HG03135 (cell line): ENCODE data around the gene SUCO.
A peak's percentile ranks its signal among the peaks of the same experiment; 100 is the strongest.

Source experiments
- ATAC-seq: cut with Tn5 transposase; IDR thresholded peaks from one replicate; pipeline ENCODE4 v1.9.1; 2021; ENCODE audit warnings: mild to moderate bottlenecking, moderate library complexity; ENCODE audit not compliant: unreplicated experiment

SUCO gene

DNA sequence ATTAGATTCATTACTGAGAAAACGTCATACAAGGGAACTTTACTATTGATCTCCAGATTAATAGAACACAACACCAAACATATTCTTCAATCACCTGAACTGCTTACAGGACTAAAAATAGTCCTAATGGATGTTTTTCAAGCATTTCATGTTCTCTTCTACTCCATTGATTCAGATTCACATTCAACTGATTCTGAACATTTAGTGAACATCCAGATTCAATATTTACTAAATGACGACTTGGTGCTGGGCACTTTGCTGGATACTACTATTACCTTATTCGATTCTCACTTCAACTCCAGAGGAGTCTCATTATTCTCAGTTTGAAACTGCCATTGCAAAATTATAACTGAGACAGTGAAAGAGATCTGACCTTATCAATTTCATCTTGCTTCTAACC is 18.8 kb upstream of the SUCO start:
- no peak for ATAC-seq

DNA sequence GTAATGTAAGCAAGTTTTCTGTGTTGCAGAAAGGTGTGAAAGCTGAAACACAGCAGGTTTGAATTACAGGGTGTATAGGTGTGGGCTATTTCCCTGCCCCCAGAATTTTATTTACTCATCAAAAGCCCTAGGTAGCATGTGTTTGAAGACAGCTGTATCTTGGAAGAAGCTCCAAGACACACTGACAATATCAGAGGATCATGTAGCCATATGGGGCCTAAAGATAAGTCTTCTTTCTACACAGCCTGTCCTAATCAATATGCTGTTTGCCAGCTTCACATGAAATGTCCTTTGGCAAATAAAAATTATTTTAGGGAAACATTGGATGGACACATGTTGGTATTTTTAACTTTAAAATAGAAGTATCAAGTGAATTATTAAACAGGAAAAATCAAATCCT is 17.5 kb upstream of the SUCO start:
- ATAC-seq, result no peak

DNA sequence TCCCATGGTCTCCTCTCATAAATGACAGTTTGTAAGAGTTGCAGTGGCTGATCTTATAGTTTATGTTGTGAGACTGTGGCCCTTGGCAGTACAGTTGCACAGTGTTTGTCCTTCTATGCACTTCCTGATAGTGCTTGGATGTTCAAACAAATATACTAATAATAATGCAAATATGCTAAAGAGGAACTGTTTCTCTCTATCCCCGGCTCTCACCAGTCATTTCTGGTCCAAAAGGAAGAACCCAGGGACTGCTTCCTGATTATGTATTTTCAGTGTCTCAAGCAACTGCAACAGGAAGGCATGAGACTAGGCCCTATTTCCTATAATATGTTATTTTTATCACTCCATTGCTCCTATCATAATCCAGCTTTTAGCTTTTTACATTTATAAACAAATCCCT is 17.0 kb upstream of the SUCO start:
- no peak for ATAC-seq

DNA sequence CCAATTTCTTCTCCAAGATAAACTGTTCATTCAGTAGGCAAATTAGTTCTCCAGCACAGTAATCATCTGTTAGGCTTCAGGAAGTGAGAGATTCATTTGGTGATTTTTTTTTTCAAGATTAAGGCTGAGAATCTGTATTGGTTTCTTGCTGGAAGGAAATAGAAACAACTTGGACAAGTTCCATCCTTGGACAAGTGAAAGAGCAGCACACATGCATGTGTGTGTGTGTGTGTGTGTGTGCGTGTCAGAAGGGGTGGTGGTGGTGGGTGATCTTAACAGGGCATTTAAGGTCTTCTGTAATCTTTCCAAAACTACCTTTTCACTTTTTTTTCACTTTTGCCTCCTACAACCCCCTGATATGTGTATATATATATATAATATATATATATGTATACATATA is 15.9 kb upstream of the SUCO start:
- no peak for ATAC-seq

DNA sequence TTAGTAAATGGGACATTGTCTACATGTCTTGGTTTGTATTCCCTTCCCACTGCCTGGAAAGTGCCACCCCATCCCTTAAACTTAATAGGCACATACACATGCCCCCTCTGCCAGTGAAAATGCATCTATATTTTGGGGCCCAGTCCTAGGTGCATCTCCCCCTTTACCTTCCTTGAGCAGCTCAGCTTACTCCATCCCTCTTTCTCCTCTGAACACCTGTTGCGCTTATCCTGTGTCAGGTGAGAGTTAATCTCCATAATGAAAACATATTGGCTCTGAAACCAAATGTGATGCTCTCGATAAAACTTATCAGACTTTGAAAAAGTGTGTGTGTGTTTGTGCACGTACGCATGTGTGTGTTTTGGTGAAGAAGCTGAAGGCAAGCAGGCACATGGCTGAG is 15.4 kb upstream of the SUCO start:
- no peak for ATAC-seq

DNA sequence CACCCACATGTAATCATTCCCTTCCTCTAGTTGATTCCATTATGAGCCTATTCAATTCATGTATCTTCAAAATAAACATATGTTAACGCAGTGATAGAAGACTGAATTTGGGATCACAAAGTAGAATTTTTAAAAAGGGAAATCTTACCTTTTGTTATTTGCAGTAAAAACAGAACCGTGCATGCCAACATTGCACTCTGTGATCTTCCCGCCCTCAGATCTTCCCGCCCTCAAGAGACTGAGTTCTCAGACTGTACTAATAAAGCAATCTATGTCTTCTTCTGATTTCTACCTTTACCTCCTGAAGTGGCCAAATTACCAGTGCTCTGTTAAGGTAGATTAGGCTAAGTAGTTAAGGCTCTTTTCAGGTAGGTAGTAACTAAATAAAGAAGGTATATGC is 3.6 kb upstream of the SUCO start:
- no peak for ATAC-seq

DNA sequence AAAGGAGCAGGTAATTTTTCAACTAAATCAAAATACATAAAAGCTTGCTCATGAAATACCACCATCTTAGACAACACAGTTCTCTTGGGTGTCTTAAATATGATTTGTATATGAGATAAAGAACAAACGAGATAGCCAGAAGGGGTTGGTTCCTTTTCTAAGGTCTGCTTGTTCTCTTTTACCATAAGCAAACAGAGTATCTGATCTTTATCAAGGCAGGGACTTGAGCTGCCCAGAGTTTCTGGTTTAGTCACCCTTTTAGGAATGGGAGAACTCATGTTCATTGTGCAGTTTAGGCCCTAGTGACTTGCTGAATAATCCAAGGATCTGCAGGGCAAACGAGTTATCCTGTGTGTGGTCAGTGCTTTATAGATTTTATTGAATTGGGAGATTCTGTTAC is 3.0 kb upstream of the SUCO start:
- no peak for ATAC-seq

DNA sequence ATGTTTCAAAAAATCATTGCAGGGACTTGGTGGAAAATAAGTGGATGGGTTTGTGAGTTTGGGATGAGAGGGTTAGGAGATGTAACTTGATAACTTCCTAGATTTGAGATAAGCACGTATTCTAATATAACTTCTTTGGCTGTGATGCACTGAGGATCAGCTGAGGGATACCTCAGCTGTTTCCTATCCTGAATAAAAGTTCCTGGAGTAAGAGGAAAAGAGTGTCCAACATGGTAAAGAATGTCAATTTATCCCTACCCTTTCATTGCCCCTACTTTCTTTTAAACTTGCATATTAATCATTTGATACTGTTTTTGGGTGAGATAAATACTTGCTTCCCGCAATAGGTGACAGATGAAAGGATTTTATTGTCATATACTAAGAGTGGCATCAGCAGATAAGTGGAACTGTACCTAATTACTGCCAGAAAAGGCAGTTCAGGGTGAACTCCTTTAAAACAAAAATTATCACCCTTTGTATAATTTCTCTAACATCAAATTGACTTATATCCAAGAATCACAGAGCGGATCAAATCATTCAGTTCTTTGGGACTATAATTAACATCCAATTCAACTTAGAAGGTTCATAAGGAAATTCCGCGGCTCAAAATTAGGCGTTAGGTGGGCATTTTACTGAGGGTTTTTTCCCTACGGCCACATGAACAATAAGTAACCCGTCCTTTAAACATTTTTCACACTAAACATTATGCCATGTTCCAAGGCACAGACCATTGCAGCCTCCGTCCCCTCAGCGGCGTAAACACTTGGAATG is 1.4 kb upstream of the SUCO start:
- no peak for ATAC-seq

DNA sequence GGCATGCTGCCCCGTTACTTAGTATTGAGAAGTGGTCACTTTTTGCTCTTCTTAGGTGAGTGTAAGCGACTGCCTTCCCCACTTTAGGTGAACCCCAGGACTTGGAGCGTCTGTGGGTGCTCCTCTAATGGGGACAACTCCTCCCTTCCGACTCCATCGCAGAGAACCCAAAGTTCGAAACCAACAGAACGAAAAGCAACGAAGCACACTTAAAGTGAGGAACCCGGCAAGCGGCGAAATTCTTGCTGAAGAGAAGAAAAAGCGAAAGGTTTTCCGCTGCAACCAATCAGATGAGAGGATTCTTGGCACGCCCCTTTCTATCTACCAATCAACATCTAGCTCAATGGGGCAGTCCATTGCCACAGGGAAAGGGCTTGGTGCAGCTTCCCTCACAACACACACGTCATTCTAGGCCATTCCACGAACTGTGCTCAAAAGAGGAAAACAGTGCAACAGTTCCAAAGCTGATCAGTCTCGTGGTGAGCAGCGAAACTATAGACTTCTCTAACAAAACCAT is 709 bp upstream of the SUCO start:
- ATAC-seq, result peak; percentile 71

DNA sequence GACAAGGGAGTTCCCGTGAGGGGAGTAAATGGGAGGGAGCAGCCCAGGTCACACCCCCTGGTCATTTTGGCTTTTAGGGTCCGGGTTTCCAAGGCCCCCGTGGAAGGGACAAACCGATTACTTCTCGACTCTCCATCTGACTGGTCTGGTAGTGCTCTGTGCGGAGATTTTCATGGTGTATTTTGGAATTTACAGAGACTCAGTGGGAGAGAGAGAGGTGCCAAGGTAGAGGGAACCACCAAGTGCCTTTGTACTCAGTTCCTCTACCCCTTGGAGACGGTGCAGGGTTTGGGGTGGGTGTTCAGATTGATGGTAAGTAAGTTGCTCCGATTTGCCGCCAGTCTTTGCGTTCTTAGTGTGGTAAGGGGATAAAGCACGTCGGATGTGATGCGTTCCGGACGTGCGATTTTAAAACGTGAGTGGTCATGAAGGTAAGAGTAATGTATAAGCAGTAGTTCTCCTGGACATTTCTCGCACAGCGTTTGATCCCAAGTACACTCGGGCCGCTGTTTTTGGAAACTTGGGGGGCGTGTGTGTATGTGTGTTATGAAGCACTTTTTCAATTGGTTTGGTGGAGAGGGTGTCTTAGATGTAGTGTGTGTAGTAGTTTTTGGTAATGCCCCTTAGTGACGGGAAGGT is 682 bp downstream of the SUCO start:
- peak; percentile 27 for ATAC-seq

DNA sequence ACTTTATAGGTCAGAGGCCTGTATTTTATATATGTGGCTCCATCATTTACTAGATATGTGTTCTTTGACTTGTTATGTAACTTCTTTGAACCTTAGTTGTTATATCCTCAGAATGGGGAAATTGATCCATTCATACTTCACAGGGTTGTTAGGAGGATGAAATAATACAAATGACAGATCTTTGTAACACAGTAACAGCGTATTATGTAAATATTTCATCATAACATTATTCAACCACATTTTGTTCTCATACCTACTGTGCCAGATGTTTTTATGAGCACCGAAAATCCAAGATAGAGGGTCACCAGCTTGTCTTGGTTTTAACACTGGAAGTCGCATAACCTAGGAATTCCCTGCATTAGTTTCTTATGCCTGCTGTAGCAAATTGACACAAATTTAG is 3.3 kb downstream of the SUCO start:
- no peak for ATAC-seq

DNA sequence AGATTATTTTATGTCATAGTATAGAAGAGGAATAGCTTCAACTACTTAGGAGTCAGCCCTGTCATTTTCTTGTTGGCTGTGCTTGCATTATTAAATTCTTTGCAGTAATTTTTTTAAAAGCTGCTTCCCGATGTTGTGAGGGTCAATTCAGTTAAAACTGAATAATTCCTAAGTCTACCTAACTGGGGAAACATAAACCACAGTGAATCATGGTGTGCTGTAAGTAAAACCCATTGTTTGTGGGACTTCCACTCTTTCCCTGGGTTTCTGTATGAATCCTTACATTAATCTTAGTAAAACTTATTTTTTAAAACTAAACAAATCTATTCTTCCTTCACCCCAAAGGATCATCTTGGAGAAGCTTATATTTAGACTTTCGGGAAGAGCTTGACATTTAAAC is 4.4 kb downstream of the SUCO start:
- no peak for ATAC-seq

DNA sequence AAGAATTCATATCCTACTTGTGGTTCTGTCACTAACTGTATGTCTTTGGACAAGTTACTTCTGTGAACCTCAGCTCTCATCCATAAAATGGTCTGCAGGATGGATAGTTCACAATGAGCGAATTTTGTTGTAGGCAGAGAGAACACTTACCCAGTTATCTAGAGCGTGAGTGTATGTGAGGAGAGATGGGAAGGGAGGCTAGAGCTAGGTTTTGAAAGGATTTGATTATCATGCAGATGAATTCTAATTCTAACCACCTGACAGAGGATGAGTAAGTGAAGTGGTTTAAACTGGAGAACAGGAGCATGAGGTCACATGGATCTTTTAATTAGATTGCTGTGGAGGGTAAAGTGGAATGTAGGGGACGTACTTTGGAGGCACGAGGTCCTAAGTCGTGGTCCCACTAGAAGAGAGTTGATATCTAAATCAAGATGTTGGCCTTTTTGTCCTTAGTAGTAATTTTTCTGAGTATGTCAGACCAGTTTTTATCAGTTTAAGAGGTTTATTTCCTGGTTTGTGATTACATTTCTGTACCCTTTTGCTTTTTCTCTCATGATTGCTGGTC is 5.0 kb downstream of the SUCO start:
- ATAC-seq, result no peak

DNA sequence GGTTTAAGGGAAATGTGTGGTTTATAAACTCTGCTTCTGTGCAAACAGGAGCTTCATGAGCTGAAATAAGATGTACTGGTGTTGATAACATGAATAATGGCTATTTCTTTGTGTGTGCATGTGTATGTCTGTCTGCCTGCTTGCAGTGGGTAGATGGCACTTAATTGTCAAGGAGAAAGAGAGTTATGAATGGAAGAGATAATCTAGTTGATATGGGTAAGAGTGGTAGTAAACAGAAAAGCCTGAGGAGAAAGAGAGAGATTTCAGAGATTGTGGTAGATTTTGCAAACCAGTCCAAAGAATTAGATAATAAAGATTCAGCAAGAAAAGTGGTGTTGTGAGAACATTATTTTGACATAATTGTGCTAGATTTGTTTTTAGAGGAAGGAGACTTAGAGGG is 7.7 kb downstream of the SUCO start:
- ATAC-seq, result no peak

DNA sequence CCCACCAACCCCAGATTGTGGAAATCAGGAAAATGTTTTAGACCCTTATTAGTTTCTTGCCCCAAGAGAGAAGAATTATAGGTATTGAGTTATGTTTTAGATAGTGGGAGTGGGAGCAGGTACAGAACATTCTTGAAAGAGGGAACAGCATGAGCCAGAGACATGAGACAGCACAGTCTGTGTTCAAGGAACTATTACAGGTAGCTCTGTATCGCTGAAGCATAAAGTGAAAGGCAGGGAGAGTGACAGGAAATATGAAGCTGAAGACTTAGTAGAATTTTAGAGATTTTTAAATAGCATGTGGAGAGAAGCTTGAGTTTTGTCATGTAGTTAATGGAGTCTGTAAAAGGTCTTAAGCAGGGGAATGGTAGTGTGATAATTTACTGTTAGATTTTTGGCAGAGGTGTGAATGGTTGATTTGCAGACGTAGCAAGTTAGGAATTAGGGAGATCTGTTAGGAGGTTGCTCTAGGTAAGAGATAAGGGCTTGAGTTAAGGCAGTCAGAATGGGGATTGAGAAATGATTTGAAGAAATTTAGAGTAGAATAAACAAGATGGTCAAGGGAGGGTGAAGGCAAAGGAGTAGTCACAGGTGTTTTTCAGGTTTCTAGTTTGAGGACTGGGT is 11.6 kb downstream of the SUCO start:
- no peak for ATAC-seq

DNA sequence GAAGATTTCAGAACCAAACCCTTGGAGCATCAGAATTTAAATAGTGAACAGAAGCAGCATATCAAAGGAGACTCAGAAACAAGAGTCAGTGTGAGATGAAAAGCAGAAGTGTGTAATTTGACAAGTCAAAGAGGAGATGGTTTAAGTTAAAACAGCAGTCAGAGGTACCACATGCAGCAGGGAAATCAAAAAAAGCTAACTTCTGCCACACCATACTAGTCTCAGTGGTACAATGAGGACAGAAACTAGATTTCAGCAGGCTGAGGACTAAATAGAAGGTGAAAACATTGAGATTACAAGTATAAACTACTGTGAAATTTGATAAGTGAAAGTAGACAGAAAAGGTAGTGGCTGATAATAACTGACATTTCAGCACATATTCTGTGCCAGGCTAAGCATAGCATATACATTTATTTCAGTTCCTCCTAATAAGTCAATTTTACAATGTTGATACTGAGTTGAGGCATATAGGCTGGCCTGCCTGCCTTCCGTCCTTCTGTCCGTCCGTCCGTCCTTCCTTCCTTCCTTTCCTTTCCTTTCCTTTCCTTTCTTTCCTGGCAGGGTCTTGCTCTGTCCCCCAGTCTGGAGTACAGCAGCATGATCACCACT is 12.6 kb downstream of the SUCO start:
- peak; percentile 59 for ATAC-seq

DNA sequence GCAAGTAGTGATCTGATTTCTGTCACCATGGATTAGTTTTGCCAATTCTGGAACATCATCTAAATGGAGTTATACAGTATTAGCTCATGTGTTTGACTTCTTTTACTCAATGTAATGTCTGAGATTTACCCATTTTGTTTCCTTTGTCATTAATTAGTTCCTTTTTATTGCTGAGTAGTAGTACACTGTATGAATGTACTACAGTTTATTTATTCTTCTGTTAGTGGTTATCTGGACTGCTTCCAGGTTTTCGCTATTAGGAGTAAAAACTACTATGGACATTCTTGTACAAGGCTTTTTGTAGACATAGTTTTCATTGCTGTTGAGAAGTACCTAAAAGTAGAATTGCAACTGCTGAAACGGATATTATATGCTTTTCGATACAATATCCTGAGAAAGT is 14.1 kb downstream of the SUCO start:
- ATAC-seq, result no peak

DNA sequence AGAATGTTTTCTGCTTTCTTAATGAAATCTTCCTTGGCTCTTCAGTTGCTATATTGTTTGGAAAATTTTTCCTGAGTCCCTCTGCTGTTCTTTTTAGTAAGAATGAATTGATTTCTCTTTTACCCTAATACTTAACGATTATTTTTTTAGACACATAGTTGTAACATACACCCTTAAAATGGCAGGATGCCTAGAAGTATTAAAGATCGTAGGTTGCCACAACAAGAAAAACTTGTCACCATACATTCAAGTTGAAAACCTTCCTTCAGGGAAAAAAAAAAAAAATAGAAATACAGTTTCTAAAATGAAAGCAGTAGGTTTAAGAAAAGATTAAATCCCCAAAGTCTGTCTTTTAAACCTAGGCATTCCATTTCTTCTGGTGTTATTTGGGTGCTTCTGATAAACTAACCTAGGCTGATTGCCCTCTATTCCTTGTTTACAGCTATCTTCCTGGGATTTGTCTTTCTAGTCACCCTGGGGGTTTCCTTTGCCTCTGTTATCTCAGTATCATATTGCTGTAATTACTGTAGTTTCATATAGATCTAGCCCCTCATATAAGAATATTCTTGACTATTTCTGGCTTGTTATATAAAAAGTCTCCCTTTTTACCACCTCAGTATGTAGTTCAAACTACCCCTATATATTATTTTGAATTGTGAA is 16.8 kb downstream of the SUCO start:
- ATAC-seq, result no peak

DNA sequence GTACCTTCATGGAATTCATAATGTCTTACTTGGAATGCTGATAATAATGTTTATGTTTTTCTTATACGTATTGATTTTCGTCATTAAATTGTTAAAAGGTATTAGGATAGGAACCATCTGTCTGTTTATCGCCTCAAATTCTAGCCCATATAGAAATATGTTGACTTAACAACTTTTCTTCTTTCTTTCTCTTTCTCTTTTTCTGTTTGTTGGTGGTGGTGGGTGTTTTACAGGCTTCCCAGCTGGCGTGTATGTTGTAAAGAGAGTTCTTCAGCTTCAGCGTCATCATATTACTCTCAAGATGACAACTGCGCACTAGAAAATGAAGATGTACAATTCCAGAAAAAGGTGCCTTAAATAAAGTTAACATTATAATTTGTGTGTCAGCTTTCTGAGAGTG is 18.3 kb downstream of the SUCO start:
- ATAC-seq, result no peak

DNA sequence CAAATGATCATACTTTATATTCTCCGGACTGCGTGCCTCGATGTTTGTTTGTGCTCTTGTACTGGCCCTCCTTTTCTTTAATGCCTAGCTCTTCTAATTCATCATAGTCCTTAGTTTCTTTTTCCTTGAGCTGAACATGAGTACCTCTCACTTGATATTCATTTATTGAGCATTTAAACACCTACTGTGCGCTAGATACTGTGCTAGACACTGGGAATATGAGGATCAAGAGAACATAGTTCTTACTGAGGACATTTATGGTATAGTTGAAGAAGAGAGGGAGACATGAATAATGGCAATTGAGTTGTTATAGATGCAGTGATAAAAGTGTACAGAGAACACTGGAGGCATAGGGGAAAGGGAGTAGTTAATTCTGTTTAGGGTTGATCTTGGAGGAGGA is 22.0 kb downstream of the SUCO start:
- ATAC-seq, result no peak

DNA sequence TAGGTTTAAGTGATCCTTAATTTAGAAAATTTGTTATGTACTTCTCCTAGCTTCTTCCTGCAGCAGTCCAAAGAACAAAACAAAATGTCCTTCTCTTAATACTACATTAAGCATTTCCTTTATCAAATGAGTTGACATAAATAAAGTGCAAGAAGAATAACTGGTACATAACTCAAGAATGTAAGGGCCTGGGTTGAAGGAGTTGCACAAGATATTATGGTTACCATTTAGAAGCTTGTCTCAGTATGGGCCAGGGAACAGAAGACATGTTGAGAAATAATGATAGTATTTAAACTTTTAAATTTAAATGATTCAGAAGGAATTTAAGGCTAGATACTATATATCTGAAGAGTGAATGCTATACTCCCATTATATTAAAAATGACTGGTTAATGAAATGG is 23.5 kb downstream of the SUCO start:
- no peak for ATAC-seq
